Naive thymus-derived CD8-positive, alpha-beta T cell (primary cell): ENCODE results near the gene THRSP. TPM values are rescaled to one million over a fixed set of nuclear protein-coding genes. Genes with fewer than 3 reads are reported as not detected.

Experiments
- ATAC-seq, 2 donors: fragments of 150-1000 bp; cut with Tn5 transposase in 1 of 2; sonication (Bioruptor Pico), chemical (Tn5 transposase) in 1 of 2; 1 replicate in 1 of 2; 2 replicates in 1 of 2; pipeline ENCODE4 v1.10.0; 2021; ENCODE audit warnings: mild to moderate bottlenecking in 2 of 2, moderate library complexity in 2 of 2
- POLR2A ChIA-PET: fragments of 350-600 bp; sonication (Branson Sonifier 250); formaldehyde crosslinking; loops from one replicate; lab custom pipeline; 2021; ENCODE audit warnings: antibody characterized with exemption; lab: Charles Lee
- DNase-seq, 10 donors: peaks; one replicate each; pipeline versions ENCODE4 v3.0.0 to v3.0.0-alpha.2; 2020 to 2022
- H3K27ac Mint-ChIP-seq, 10 donors: one replicate each; pipeline ENCODE4 v1.8.0; 2020 to 2022; ENCODE audit warnings: mild to moderate bottlenecking in 10 of 10, mixed read lengths in 10 of 10, moderate library complexity in 4 of 10, inconsistent platforms in 1 of 10
- H3K27me3 Mint-ChIP-seq, 5 donors: one replicate each; pipeline ENCODE4 v1.8.0; 2021 to 2022; ENCODE audit warnings: mixed read lengths in 5 of 5
- H3K36me3 Mint-ChIP-seq, 3 donors: one replicate each; pipeline ENCODE4 v1.8.0; 2020 to 2022; ENCODE audit warnings: mixed read lengths in 3 of 3, mild to moderate bottlenecking in 2 of 3, inconsistent platforms in 1 of 3
- H3K4me1 Mint-ChIP-seq, 4 donors: one replicate each; pipeline ENCODE4 v1.8.0; 2021 to 2022; ENCODE audit warnings: mixed read lengths in 4 of 4
- H3K4me3 Mint-ChIP-seq, 10 donors: one replicate each; pipeline ENCODE4 v1.8.0; 2020 to 2022; ENCODE audit warnings: mild to moderate bottlenecking in 10 of 10, mixed read lengths in 10 of 10, moderate library complexity in 6 of 10, inconsistent platforms in 1 of 10
- H3K9me3 Mint-ChIP-seq, 9 donors: one replicate each; pipeline ENCODE4 v1.8.0; 2020 to 2022; ENCODE audit warnings: mixed read lengths in 9 of 9, mild to moderate bottlenecking in 3 of 9, inconsistent platforms in 1 of 9, moderate library complexity in 1 of 9
- polyA plus RNA-seq, 3 donors: library from polyadenylated mRNA; unstranded; fragments of 300-500 nt; fragmentation: Illumina TruSeq; gene quantifications; one replicate each; pipeline ENCODE4 v1.2.3, GENCODE V29; 2021
- total RNA-seq, 8 experiments: library from RNA in 2 of 8; stranded (reverse) in 2 of 8; gene quantifications; one replicate each; pipeline ENCODE4 v1.2.3 and lab custom pipeline; 2021 to 2026

THRSP gene
- total and polyA plus RNA-seq, 5 experiments from 2014 or later = not detected

GRCh38 chr11:78030429-78031325 lies 33.0 kb upstream of the THRSP start:
- DNase-seq (no peak), ATAC-seq (no peak)
- no peaks in the 10 kb centered on the region for H3K9me3 Mint-ChIP-seq
- POLR2A ChIA-PET = no interaction called here
- peak overlapping the region in 1 of 10 donors; percentile 69 for H3K27ac Mint-ChIP-seq
- H3K4me1 Mint-ChIP-seq = no peaks in the 10 kb centered on the region
- no peaks in the 10 kb centered on the region for H3K36me3 Mint-ChIP-seq
- no peak overlapping the region for H3K4me3 Mint-ChIP-seq
- no peaks in the 10 kb centered on the region for H3K27me3 Mint-ChIP-seq

- no peak overlapping the region for H3K27ac Mint-ChIP-seq
- no peaks in the 10 kb centered on the region for H3K27me3 Mint-ChIP-seq
- no peaks in the 10 kb centered on the region for H3K36me3 Mint-ChIP-seq
- POLR2A ChIA-PET = no interaction called here
- H3K4me1 Mint-ChIP-seq = no peaks in the 10 kb centered on the region
- H3K9me3 Mint-ChIP-seq = no peaks in the 10 kb centered on the region
- ATAC-seq (no peak), DNase-seq (no peak)
- no peak overlapping the region for H3K4me3 Mint-ChIP-seq
These were observed 32.0 kb upstream of the THRSP start for GRCh38 chr11:78031629-78032028.

- POLR2A ChIA-PET = no interaction called here
- Mint-ChIP-seq H3K4me3 (no peak overlapping the region), H3K4me1 (no peaks in the 10 kb centered on the region), H3K36me3 (no peaks in the 10 kb centered on the region), H3K9me3 (no peaks in the 10 kb centered on the region), H3K27ac (no peak overlapping the region), H3K27me3 (no peaks in the 10 kb centered on the region)
- no peak for DNase-seq
- no peak for ATAC-seq
These were observed 31.6 kb upstream of the THRSP start for GRCh38 chr11:78032090-78032489.

- no peak for ATAC-seq
- no peaks in the 10 kb centered on the region for H3K36me3 Mint-ChIP-seq
- DNase-seq = no peak
- POLR2A ChIA-PET = no interaction called here
- no peak overlapping the region for H3K27ac Mint-ChIP-seq
- no peaks in the 10 kb centered on the region for H3K9me3 Mint-ChIP-seq
- no peaks in the 10 kb centered on the region for H3K27me3 Mint-ChIP-seq
- H3K4me1 Mint-ChIP-seq = no peaks in the 10 kb centered on the region
- no peak overlapping the region for H3K4me3 Mint-ChIP-seq
These were observed 30.6 kb upstream of the THRSP start for GRCh38 chr11:78033040-78033439.

- Mint-ChIP-seq H3K27ac (peak overlapping the region in 1 of 10 donors; percentile 1), H3K9me3 (no peaks in the 10 kb centered on the region), H3K27me3 (no peaks in the 10 kb centered on the region), H3K36me3 (no peaks in the 10 kb centered on the region), H3K4me3 (no peak overlapping the region), H3K4me1 (peaks cover under 1 to 2% (median 2%) of the 10 kb centered on the region in 4 donors)
- DNase-seq (no peak), ATAC-seq (no peak)
- POLR2A ChIA-PET = no interaction called here
These were observed 29.0 kb upstream of the THRSP start for GRCh38 chr11:78034623-78035022.

GRCh38 chr11:78036313-78036712 lies 27.3 kb upstream of the THRSP start:
- no peak overlapping the region for H3K4me3 Mint-ChIP-seq
- DNase-seq (no peak), ATAC-seq (no peak)
- peaks cover 8 to 12% (median 10%) of the 10 kb centered on the region in 4 donors for H3K4me1 Mint-ChIP-seq
- no peaks in the 10 kb centered on the region for H3K36me3 Mint-ChIP-seq
- H3K27ac Mint-ChIP-seq = no peak overlapping the region
- H3K9me3 Mint-ChIP-seq = no peaks in the 10 kb centered on the region
- H3K27me3 Mint-ChIP-seq = no peaks in the 10 kb centered on the region
- POLR2A ChIA-PET = interaction anchor here (0.7 to 0.8 kb wide), 2 partner anchors 12 to 467 kb away, joined by 3 to 5 read pairs; no protein-coding TSS in a partner anchor

- H3K27ac Mint-ChIP-seq = no peak overlapping the region
- peaks cover 11 to 13% (median 12%) of the 10 kb centered on the region in 4 donors for H3K4me1 Mint-ChIP-seq
- no peak overlapping the region for H3K4me3 Mint-ChIP-seq
- no peaks in the 10 kb centered on the region for H3K9me3 Mint-ChIP-seq
- no peak for ATAC-seq
- DNase-seq = no peak
- peaks cover 0 to 3% (median 0%) of the 10 kb centered on the region in 5 donors for H3K27me3 Mint-ChIP-seq
- H3K36me3 Mint-ChIP-seq = no peaks in the 10 kb centered on the region
- POLR2A ChIA-PET = no interaction called here
These were observed 26.6 kb upstream of the THRSP start for GRCh38 chr11:78037056-78037455.

- POLR2A ChIA-PET = no interaction called here
- Mint-ChIP-seq H3K36me3 (no peaks in the 10 kb centered on the region), H3K9me3 (no peaks in the 10 kb centered on the region), H3K4me3 (no peak overlapping the region), H3K27ac (peak overlapping the region in 1 of 10 donors; percentile 66), H3K27me3 (peaks cover 0 to 3% (median 0%) of the 10 kb centered on the region in 5 donors), H3K4me1 (peaks cover 11 to 13% (median 12%) of the 10 kb centered on the region in 4 donors)
- DNase-seq (no peak), ATAC-seq (no peak)
These were observed 25.6 kb upstream of the THRSP start for GRCh38 chr11:78037825-78038620.

GRCh38 chr11:78038697-78039313 lies 24.9 kb upstream of the THRSP start:
- Mint-ChIP-seq H3K27me3 (peaks cover 0 to 3% (median 0%) of the 10 kb centered on the region in 5 donors), H3K36me3 (no peaks in the 10 kb centered on the region), H3K4me3 (no peak overlapping the region), H3K9me3 (no peaks in the 10 kb centered on the region), H3K4me1 (peaks cover 11 to 13% (median 12%) of the 10 kb centered on the region in 4 donors), H3K27ac (peak overlapping the region in 1 of 10 donors; percentile 41)
- DNase-seq (no peak), ATAC-seq (no peak)
- POLR2A ChIA-PET = no interaction called here

GRCh38 chr11:78039391-78039918 lies 24.2 kb upstream of the THRSP start:
- no peak for ATAC-seq
- POLR2A ChIA-PET = no interaction called here
- H3K4me3 Mint-ChIP-seq = peak overlapping the region in 6 of 10 donors; percentile 2 to 64 (median 38)
- H3K27me3 Mint-ChIP-seq = peaks cover 0 to 3% (median 0%) of the 10 kb centered on the region in 5 donors
- no peaks in the 10 kb centered on the region for H3K36me3 Mint-ChIP-seq
- peak overlapping the region in 7 of 10 donors; percentile 22 to 92 (median 74) for H3K27ac Mint-ChIP-seq
- DNase-seq = no peak
- H3K9me3 Mint-ChIP-seq = no peaks in the 10 kb centered on the region
- H3K4me1 Mint-ChIP-seq = peaks cover 11 to 13% (median 12%) of the 10 kb centered on the region in 4 donors

GRCh38 chr11:78039919-78040671 lies 23.6 kb upstream of the THRSP start:
- POLR2A ChIA-PET = interaction anchor here (0.6 kb wide), 1 partner anchor 75 kb away, joined by 3 read pairs; no protein-coding TSS in a partner anchor
- Mint-ChIP-seq H3K4me1 (peaks cover 11 to 13% (median 12%) of the 10 kb centered on the region in 4 donors), H3K36me3 (no peaks in the 10 kb centered on the region), H3K27ac (peak overlapping the region in 9 of 10 donors; percentile 9 to 92 (median 67)), H3K27me3 (peaks cover 0 to 3% (median 0%) of the 10 kb centered on the region in 5 donors), H3K9me3 (no peaks in the 10 kb centered on the region), H3K4me3 (peak overlapping the region; percentile 29 to 64 (median 50))
- DNase-seq = no peak
- ATAC-seq = no peak
